Psoas muscle (tissue), 8 donors: ENCODE data around the gene LGALS4. TPM values are rescaled to one million over a fixed set of nuclear protein-coding genes. Genes with fewer than 3 reads are reported as not detected.
A peak's percentile ranks its signal among the peaks of the same experiment; 100 is the strongest.

ENCODE experiments used
- ATAC-seq, 4 donors: fragments of 200-7000 bp; cut with Tn5 transposase; one replicate each; pipeline ENCODE4 v1.9.1; 2020; ENCODE audit warnings: moderate library complexity in 3 of 4, mild to moderate bottlenecking in 2 of 4
- DNase-seq, 2 donors: peaks; one replicate each; pipeline ENCODE4 v3.0.0-alpha.2; 2020
- H3K27ac ChIP-seq: fragments of 200-600 bp; one replicate; pipeline ENCODE4 v1.8.0; 2022
- H3K27me3 ChIP-seq, 3 donors: fragments of 200-600 bp in 1 of 3; one replicate each; pipeline versions ENCODE4 v1.6.1 to v1.8.0; 2013 to 2022; ENCODE audit warnings: low read length in 2 of 3, mild to moderate bottlenecking in 2 of 3, moderate library complexity in 1 of 3; ENCODE audit not compliant: insufficient read depth in 3 of 3
- H3K36me3 ChIP-seq, 2 donors: fragments of 200-600 bp in 1 of 2; one replicate each; pipeline versions ENCODE4 v1.6.1 to v1.8.0; 2013 to 2022; ENCODE audit warnings: low read depth in 1 of 2, mild to moderate bottlenecking in 1 of 2, moderate library complexity in 1 of 2; ENCODE audit not compliant: insufficient read depth in 1 of 2
- H3K4me1 ChIP-seq: fragments of 200-600 bp; one replicate; pipeline ENCODE4 v1.8.0; 2022
- H3K4me3 ChIP-seq: fragments of 200-600 bp; one replicate; pipeline ENCODE4 v1.8.0; 2022; ENCODE audit warnings: mild to moderate bottlenecking
- H3K9me3 ChIP-seq: fragments of 200-600 bp; one replicate; pipeline ENCODE4 v1.8.0; 2022
- CTCF ChIP-seq: fragments of 200-600 bp; IDR thresholded peaks from one replicate; pipeline ENCODE4 v1.8.0; 2022; ENCODE audit warnings: antibody characterized with exemption
- WGBS, 3 donors: extraction: QIAGEN DNeasy Blood & Tissue Kit; methylation state at CpG; one replicate each; pipeline versions ENCODE4 v1.1.6 to v1.1.7; 2013; 5-methylcytosine and 5-hydroxymethylcytosine counted together
- intact Hi-C, 2 donors: fragments of 100-400 bp; cut with DNase I; formaldehyde crosslinking; loops; one replicate each; pipeline versions ENCODE4 v1.11.0 to v1.14.2; 2022
- polyA plus RNA-seq, 3 donors: library from polyadenylated mRNA; stranded (reverse); fragments of 200-250 nt; gene quantifications; one replicate each; pipeline ENCODE4 v1.2.3, GENCODE V29; 2013
- total RNA-seq, 4 donors: library from RNA; stranded (reverse); fragmentation: NEBNext Ultra II Directional in 2 of 4; extraction: Animal tissue kit (Norgen Biotek cat#: 25700) in 2 of 4; gene quantifications; one replicate each; pipeline versions ENCODE4 v1.2.1 to v1.2.4, GENCODE V29; 2021 to 2023
- donor health status: healthy with polysubstance abuse.
- donor health status: DM: no; HTN: no; CAD: no; lungs with moderate emphysema.
- donor health status: Bipolar disorder and iron deficiency.
- donor health status: healthy.
- donor health status: DM: yes; HTN: yes; CAD: no.
- donor health status: DM: no; HTN: no; CAD: no.
- donor health status: DM: no; HTN: no; CAD: no.
- donor health status: DM: yes; HTN: yes; CAD: no.

LGALS4 gene
- total and polyA plus RNA-seq, 7 donors = 0.31 to 2.0 (median 0.64) TPM

GRCh38 chr19:38853214-38853613 is 40.5 kb upstream of the LGALS4 start:
- H3K27me3 ChIP-seq = no peaks in the 10 kb centered on the region
- peaks cover 15% of the 10 kb centered on the region for H3K4me1 ChIP-seq
- ATAC-seq (no peak), DNase-seq (no peak)
- no peaks in the 10 kb centered on the region for H3K9me3 ChIP-seq
- TF ChIP-seq CTCF = no peak
- intact Hi-C loops = loop anchor here in 1 of 2 donors (5.0 kb wide), 1 partner anchor 39 kb away; no protein-coding TSS in a partner anchor
- H3K4me3 ChIP-seq = peak overlapping the region; percentile 92
- H3K36me3 ChIP-seq = peaks cover 0 to 4% of the 10 kb centered on the region in 2 donors
- H3K27ac ChIP-seq = peak overlapping the region; percentile 98
- 86 to 91% (median 89%) methylated on average over 17 of the region's 17 CpGs for WGBS, 3 donors

GRCh38 chr19:38852231-38853044 is 39.7 kb upstream of the LGALS4 start:
- peak overlapping the region; percentile 98 for H3K27ac ChIP-seq
- intact Hi-C loops = loop anchor here in 1 of 2 donors (5.0 kb wide), 1 partner anchor 40 kb away; no protein-coding TSS in a partner anchor
- H3K27me3 ChIP-seq = no peaks in the 10 kb centered on the region
- peak; percentile 56 to 84 for DNase-seq
- peaks cover 0 to 12% of the 10 kb centered on the region in 2 donors for H3K36me3 ChIP-seq
- no peak for TF ChIP-seq CTCF
- H3K9me3 ChIP-seq = no peaks in the 10 kb centered on the region
- peaks cover 22% of the 10 kb centered on the region for H3K4me1 ChIP-seq
- peak overlapping the region; percentile 92 for H3K4me3 ChIP-seq
- WGBS, 3 donors = 1% methylated on average over 44 to 52 of the region's 52 CpGs
- no peak for ATAC-seq

GRCh38 chr19:38851622-38852230 is 39.0 kb upstream of the LGALS4 start:
- WGBS, 3 donors = 0 to 2% (median 1%) methylated on average over 21 to 67 of the region's 67 CpGs
- Histone ChIP-seq H3K4me3 (peak overlapping the region; percentile 92), H3K9me3 (no peaks in the 10 kb centered on the region), H3K27me3 (no peaks in the 10 kb centered on the region), H3K36me3 (peaks cover 4 to 19% of the 10 kb centered on the region in 2 donors), H3K4me1 (peaks cover 30% of the 10 kb centered on the region), H3K27ac (peak overlapping the region; percentile 98)
- DNase-seq = peak; percentile 96 to 97
- intact Hi-C loops = loop anchor here in 1 of 2 donors (5.0 kb wide), 1 partner anchor 41 kb away; no protein-coding TSS in a partner anchor
- ATAC-seq = peak; percentile 59 to 70 (median 62)
- no peak for TF ChIP-seq CTCF

- TF ChIP-seq CTCF = no peak
- peak overlapping the region; percentile 98 for H3K27ac ChIP-seq
- H3K9me3 ChIP-seq = no peaks in the 10 kb centered on the region
- H3K4me3 ChIP-seq = peak overlapping the region; percentile 92
- peaks cover 5 to 25% of the 10 kb centered on the region in 2 donors for H3K36me3 ChIP-seq
- 2 to 4% (median 2%) methylated on average over 40 of the region's 40 CpGs for WGBS, 3 donors
- peaks cover 35% of the 10 kb centered on the region for H3K4me1 ChIP-seq
- intact Hi-C loops = loop anchor here in 1 of 2 donors (5.0 kb wide), 1 partner anchor 41 kb away; no protein-coding TSS in a partner anchor
- peak in 1 of 2 donors; percentile 74 for DNase-seq
- no peaks in the 10 kb centered on the region for H3K27me3 ChIP-seq
- ATAC-seq = no peak
Observed at GRCh38 chr19:38850976-38851621, 38.4 kb upstream of the LGALS4 start.
